ENCODE results near the gene ATP5F1D.

The ATP5F1D gene

DNA sequence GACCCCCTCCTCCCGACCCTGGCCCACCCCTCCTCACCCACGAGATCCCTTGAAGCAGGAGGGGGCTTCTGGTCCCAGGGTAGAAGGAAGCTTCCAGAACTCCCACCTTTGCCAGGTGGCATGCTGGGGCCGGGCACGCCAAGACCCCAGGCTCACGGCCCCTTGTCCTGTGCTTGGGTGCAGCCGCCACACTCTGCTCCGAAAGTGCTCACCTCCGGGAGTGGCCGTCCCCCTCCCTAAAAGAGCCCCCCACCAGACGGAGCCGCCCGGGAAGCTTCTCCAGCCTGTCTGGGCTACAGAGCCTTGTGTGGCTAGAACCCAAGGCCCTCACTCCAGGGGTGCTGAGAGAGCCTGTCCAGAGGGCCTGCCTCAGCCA is 42.4 kb downstream of the ATP5F1D start:
- no peak for DNase-seq

GRCh38 chr19:1284293-1284978 is 42.9 kb downstream of the ATP5F1D start:
- no peak for DNase-seq

- DNase-seq, result no peak
Measured at GRCh38 chr19:1284979-1285736, 43.6 kb downstream of the ATP5F1D start.

DNA sequence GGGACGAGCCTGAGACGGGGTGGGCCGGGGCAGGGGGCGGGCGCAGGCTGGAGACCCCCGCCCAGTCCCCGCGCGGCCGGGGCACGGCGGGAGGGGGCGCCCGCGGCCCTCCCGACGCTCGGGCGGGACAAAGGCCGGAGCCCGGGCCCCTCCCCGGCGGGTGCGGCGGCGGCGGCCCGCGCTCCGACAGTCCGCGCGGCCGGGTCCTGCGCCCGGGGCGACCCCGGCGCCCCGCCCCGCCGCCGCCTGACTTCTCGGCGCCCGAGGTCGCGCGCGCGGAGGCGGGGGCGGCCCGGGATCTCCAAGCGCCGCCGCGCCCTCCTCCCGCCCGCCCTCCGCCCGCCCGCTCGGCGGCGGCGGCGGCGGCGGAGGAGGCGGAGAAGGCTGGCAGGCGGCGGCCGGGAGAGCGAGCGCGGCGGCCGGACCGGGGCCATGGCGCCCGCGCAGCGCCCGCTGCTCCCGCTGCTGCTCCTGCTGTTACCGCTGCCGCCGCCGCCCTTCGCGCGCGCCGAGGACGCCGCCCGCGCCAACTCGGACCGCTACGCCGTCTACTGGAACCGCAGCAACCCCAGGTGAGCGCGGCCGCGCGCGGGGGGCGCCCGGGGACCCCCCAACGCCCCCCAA is 44.3 kb downstream of the ATP5F1D start, which contains the start of gene EFNA2:
TSS of gene EFNA2 (plus strand) at position 137 of the 624 bp plus-strand sequence. CDS start at position 433, 296 bp downstream.
- DNase-seq, result no peak

- no peak for DNase-seq
Measured at GRCh38 chr19:1286487-1287353, 45.2 kb downstream of the ATP5F1D start.

GRCh38 chr19:1287354-1288225 is 46.0 kb downstream of the ATP5F1D start:
- no peak for DNase-seq

DNA sequence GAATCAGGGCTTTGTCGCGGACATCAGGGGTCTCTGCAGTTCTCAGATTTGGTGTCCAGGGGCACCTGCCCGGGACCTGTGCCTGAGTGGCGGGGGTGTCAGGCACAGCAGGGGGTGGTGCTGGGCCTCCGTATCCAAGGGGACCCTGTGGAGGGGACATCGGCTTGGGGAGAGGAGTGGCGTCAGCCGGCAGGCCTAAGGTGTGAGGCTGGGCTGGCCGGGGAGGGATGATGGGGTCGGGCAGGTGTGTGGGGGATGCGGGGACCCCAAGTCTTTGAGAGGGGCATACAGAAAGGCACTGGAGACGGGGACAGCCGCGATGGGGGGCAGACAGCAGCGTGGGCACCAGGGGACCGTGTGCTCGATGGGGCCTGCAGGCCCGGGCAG is 46.7 kb downstream of the ATP5F1D start:
- no peak for DNase-seq

- DNase-seq, result no peak
Measured at GRCh38 chr19:1288833-1289685, 47.5 kb downstream of the ATP5F1D start.

DNA sequence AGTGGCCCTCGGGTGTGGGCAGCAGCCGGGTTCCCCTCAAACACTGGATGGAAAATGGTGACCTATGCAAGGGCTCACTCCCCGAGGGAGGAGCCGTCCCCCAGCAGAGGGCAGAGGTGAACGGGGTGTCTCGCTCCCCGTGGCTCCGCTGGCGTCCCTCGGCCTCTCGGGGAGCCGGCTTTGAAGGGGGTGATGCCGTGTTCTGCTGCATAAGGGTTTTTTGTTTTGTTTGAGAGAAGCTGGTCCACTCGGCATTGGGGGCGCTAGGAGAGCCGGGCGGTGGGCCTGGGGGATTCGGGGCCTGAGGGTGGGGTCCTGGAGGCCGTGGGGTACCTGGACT is 48.1 kb downstream of the ATP5F1D start:
- DNase-seq, result no peak

GRCh38 chr19:1290196-1290702 is 48.7 kb downstream of the ATP5F1D start:
- no peak for DNase-seq

DNA sequence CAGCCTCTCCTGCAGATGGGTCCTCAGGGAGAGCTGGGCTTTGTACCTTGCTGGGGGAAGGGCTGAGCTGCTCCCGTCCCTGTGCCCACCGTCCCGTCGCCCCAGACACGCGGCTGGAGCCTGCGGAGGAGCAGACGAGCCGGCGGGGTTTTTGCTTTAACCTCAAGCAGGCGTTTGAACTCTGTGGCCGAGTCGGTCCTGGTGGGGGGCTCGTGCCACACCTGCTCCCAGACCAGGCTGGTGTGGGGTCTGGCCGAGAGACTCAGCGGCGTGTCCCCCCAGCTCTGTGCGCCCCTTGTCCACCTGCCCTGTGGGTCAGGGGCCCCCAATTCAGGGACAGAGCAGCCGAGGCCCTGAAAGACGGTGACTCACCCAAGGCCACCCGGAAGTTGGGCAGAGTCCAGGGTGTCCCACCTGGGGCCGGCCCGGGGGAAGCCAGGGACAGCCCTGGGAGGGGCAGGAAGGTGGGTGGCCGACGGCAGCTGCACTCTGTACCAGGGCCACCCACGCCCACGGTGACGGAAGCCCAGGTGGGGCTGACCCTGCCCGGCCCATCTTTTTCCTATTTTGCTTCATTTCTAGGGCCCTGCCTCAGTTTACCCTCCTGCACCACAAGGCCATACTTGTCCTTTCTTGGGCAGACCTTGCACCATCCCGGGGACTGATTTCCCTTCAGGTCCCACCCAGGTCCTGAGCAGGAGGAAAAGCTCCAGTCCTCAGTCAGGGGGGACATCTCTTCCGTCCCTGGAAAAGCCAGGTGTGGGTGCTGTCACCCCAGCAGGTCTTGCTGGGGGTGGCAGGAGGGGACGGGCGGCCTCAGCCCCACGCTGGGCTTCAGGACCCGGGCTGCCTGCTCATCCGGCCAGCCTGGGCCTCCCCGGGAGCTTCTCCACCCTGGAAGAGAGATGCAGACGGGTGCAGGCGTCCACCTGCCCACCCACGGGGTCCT is 49.4 kb downstream of the ATP5F1D start:
- no peak for DNase-seq

- no peak for DNase-seq
Measured at GRCh38 chr19:1291761-1292418, 50.3 kb downstream of the ATP5F1D start.

GRCh38 chr19:1292419-1293151 is 51.0 kb downstream of the ATP5F1D start:
- DNase-seq, result no peak

DNA sequence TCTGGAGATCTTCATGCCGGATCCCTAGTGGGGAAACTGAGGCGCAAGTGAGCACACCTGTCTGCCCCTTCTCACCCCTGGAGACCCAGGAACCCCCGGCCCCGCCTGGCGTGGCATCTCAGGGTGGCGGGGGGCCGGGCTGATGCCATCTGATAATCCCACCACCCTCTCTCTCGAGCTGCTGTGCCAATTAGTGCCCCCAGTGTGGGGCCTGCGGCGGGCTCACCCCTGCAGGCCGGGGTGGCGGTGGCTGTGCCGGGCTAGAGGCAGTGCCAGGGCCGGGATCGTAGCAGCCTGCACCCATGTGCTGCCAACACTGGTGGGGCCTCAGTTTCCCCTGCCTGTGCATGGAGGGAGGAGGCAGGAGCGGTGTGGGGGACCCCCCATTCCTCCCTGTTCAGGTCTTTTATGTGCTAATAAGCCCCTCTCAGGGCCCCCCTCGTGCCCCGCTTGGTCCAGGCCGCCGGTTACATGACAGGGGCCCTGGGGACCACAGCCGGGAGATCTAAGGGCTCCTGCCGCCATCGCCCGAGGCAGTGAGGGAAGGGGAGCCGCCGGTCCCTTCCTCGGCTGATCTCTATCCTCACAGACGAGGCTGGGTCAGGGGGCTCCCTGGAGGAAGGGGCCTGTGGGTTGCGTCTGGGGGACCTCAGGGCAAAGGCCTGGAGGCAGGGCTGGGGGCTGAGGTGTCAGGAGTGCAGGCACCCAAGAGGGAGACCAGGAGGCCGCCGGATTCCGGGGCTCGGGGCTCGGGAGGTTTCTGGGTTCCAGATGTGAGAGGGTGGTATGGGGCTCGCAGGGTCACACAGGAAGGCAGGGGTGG is 52.4 kb downstream of the ATP5F1D start:
- DNase-seq, result no peak
